ENCODE data around the gene GAL. TPM values are rescaled to one million over a fixed set of nuclear protein-coding genes. Genes with fewer than 3 reads are reported as not detected.

The GAL gene
- total RNA-seq, 4 donors from 2014 or later, result 1.9 to 14.1 TPM; not detected in 2

DNA sequence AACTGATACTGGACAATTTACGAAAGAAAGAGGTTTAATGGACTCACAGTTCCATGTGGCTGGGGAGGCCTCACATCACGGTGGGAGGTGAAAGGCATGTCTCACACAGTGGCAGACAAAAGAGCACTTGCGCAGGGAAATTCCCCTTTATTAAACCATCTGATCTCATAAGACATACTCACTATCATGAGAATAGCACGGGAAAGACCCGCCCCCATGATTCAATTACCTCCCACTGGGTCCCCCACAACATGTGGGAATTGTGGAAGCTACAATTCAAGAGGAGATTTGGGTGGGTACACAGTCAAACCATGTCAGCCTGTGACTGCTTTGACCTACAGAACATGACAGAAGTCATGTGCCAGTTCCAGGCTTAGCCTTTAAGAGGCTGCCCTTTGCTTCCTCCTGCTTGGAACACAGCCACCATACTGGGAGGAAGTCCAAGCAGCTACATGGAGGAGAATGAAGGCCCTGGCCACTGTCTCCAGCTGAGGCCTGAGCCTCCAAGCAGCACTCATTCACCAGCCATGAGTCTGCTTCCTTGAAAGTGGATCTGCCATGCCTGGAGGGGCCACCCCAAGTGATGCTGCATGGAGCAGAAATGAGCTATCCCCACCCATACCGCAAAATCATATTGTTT lies 10.9 kb upstream of the GAL start:
- WGBS, 2 donors (ENCODE audit: low coverage in 1 of 2), result 82% methylated on average over 6 of the region's 6 CpGs; no CpG with 5 or more reads in 1 of the 2 donors
- TF ChIP-seq EP300 (IDR thresholded peaks at IDR 0.05; ENCODE audit: low read depth) (no peak), POLR2AphosphoS5 (IDR thresholded peaks at IDR 0.05) (no peak), POLR2A (IDR thresholded peaks at IDR 0.05) (no peak)
- TF ChIP-seq, protein P1, sequence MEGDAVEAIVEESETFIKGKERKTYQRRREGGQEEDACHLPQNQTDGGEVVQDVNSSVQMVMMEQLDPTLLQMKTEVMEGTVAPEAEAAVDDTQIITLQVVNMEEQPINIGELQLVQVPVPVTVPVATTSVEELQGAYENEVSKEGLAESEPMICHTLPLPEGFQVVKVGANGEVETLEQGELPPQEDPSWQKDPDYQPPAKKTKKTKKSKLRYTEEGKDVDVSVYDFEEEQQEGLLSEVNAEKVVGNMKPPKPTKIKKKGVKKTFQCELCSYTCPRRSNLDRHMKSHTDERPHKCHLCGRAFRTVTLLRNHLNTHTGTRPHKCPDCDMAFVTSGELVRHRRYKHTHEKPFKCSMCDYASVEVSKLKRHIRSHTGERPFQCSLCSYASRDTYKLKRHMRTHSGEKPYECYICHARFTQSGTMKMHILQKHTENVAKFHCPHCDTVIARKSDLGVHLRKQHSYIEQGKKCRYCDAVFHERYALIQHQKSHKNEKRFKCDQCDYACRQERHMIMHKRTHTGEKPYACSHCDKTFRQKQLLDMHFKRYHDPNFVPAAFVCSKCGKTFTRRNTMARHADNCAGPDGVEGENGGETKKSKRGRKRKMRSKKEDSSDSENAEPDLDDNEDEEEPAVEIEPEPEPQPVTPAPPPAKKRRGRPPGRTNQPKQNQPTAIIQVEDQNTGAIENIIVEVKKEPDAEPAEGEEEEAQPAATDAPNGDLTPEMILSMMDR (IDR thresholded peaks at IDR 0.05), result no peak
- no peak overlapping the region for H3K27ac ChIP-seq
- in situ Hi-C loops (cut with MboI; ENCODE audit: low pct_ligation_motif_present in 1 of 4, low pct_unique_long_range_greater_than_20kb in 1 of 4, low sequenced_read_pairs in 3 of 4) (no loop called here), intact Hi-C loops (cut with DNase I; ENCODE audit: low total_unique reads) (no loop called here)
- DNase-seq, result no peak
- H3K9me3 ChIP-seq, result no peaks in the 10 kb centered on the region
- no peaks in the 10 kb centered on the region for H3K36me3 ChIP-seq
- no peaks in the 10 kb centered on the region for H3K4me1 ChIP-seq
- H3K27me3 ChIP-seq, result peaks cover 4% of the 10 kb centered on the region
- H3K4me3 ChIP-seq, result no peak overlapping the region

DNA sequence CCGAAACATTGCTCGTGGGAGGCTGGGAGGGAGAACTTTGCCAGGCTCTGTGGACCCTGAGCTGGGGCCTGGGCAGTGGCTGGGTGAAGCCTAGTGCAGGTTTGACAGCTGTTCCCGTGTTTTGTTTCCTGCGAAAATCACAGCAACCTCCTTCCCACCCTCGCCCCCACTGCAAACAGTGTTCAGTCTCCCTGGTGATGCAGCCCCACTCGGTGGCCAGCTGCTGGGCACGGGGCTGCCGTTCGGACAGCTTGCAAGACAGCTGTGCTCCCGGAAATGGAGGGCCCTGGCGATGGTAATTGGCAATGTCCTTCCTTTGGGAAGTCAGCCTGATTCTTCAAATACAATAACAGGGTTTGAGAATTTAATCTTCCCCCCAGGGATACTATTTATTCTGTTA lies 10.4 kb upstream of the GAL start:
- intact Hi-C loops (cut with DNase I; ENCODE audit: low total_unique reads), result no loop called here
- Histone ChIP-seq H3K9me3 (no peaks in the 10 kb centered on the region), H3K27me3 (peaks cover 4% of the 10 kb centered on the region), H3K4me3 (no peak overlapping the region), H3K27ac (no peak overlapping the region), H3K4me1 (no peaks in the 10 kb centered on the region), H3K36me3 (no peaks in the 10 kb centered on the region)
- in situ Hi-C loops (cut with MboI; ENCODE audit: low pct_ligation_motif_present in 1 of 4, low pct_unique_long_range_greater_than_20kb in 1 of 4, low sequenced_read_pairs in 3 of 4), result no loop called here
- TF ChIP-seq EP300 (IDR thresholded peaks at IDR 0.05; ENCODE audit: low read depth), result no peak
- no peak for TF ChIP-seq POLR2AphosphoS5 (IDR thresholded peaks at IDR 0.05)
- no peak for TF ChIP-seq POLR2A (IDR thresholded peaks at IDR 0.05)
- TF ChIP-seq, protein P1 (IDR thresholded peaks at IDR 0.05), result no peak
- WGBS, 2 donors (ENCODE audit: low coverage in 1 of 2), result 94% methylated on average over 11 of the region's 11 CpGs; no CpG with 5 or more reads in 1 of the 2 donors
- no peak for DNase-seq

DNA sequence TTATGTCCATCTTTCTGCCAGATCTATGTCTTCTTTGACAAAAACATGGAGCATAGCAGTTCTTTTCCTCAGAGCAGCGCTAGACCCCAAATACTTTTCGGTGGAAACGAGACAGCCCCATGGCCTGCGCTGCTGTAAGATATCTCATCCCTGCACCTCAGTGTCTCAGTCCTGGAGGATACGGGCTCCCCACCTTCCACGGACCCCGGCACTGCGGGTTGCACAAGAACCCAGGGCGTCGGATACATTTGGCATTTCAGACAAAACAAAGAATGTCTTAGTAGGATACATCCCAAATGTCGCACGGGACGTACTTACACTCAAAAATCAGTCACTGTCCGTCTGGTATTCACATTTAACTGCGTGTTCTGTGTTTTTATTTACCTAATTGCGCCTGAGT lies 9.9 kb upstream of the GAL start:
- in situ Hi-C loops (cut with MboI; ENCODE audit: low pct_ligation_motif_present in 1 of 4, low pct_unique_long_range_greater_than_20kb in 1 of 4, low sequenced_read_pairs in 3 of 4), result no loop called here
- 95 to 96% methylated on average over 5 to 16 of the region's 16 CpGs for WGBS, 2 donors (ENCODE audit: low coverage in 1 of 2)

GRCh38 chr11:68677432-68677831 lies 6.9 kb upstream of the GAL start:
- WGBS, 2 donors (ENCODE audit: low coverage in 1 of 2), result 14% methylated on average over 6 of the region's 6 CpGs; no CpG with 5 or more reads in 1 of the 2 donors
- intact Hi-C loops (cut with DNase I; ENCODE audit: low total_unique reads), result no loop called here
- peaks cover 9% of the 10 kb centered on the region for H3K27me3 ChIP-seq
- H3K27ac ChIP-seq, result no peak overlapping the region
- H3K4me1 ChIP-seq, result no peaks in the 10 kb centered on the region
- in situ Hi-C loops (cut with MboI; ENCODE audit: low pct_ligation_motif_present in 1 of 4, low pct_unique_long_range_greater_than_20kb in 1 of 4, low sequenced_read_pairs in 3 of 4), result no loop called here
- TF ChIP-seq POLR2A (IDR thresholded peaks at IDR 0.05) (no peak), POLR2AphosphoS5 (IDR thresholded peaks at IDR 0.05) (no peak), EP300 (IDR thresholded peaks at IDR 0.05; ENCODE audit: low read depth) (no peak)
- TF ChIP-seq, protein P1 (IDR thresholded peaks at IDR 0.05), result no peak
- no peak for DNase-seq
- H3K4me3 ChIP-seq, result no peak overlapping the region
- H3K9me3 ChIP-seq, result no peaks in the 10 kb centered on the region
- no peaks in the 10 kb centered on the region for H3K36me3 ChIP-seq

More for the DNA sequence above, 9.9 kb upstream of the GAL start:
- intact Hi-C loops (cut with DNase I; ENCODE audit: low total_unique reads), result no loop called here
- no peak for DNase-seq
- no peak overlapping the region for H3K4me3 ChIP-seq
- H3K27me3 ChIP-seq, result peaks cover 4% of the 10 kb centered on the region
- no peaks in the 10 kb centered on the region for H3K9me3 ChIP-seq
- no peaks in the 10 kb centered on the region for H3K36me3 ChIP-seq
- no peaks in the 10 kb centered on the region for H3K4me1 ChIP-seq
- TF ChIP-seq POLR2A (IDR thresholded peaks at IDR 0.05) (no peak), POLR2AphosphoS5 (IDR thresholded peaks at IDR 0.05) (no peak)
- H3K27ac ChIP-seq, result no peak overlapping the region

Measured in transverse colon (tissue), 4 donors.